Stromal cell of bone marrow (primary cell): ENCODE data around the gene TMTC1.

Experiments used
- DNase-seq: peaks from one replicate; pipeline ENCODE4 v3.0.0-alpha.2; 2012; ENCODE audit warnings: low read depth

Gene TMTC1

DNA sequence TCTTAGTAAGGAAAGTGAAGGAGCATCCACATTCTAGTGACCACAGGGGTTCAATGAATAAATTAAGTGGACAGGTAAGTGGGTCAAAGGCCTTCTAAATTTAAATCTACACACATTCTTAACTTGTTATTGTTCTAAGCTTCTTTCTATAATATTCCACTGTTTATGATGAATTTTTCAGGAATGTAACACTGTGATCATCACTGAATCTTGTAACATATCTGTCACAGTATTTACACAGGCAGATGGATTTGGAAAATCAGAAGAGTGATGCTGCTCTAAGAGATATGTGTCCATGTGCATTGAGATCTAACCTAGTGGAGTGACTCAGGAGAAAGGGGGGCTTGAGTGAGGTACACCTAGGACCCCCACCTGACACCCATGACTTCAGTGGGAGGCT, 170.8 kb downstream of the TMTC1 start:
- no peak for DNase-seq

GRCh38 chr12:29611906-29612305, 171.8 kb downstream of the TMTC1 start:
- DNase-seq = peak; percentile 67

DNA sequence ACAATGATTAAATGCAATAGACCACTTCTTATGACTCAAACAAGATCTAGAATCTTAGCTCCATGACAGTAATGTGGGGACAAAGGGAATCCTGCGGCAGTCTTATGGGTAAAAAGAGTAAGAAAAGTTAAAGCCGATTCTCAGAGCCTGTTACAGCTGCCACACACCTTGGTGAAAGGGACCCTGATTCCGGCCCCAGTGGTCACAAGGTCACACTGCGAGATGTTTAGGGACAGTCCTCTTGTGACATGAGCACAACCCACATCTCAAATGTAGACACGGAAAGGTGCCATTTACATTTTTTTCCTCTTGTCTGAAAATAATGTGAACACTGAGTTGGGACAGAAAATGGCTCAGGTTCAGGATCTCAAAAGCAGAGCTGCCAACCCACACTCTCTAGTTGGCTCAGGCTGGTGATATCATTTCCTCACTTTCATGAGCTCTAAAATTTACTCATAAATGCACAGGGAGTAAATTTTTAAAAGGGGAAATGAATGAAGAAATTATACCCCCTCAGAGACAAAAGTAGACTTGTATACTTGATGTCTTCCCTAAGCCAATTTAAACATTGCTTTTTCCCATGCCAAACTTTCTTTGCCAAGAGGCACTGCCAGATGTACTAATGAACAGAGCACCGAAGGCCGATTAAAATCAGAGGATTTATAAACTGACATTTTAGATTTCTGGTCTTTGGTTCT, 173.1 kb downstream of the TMTC1 start:
- peak; percentile 40 for DNase-seq

DNA sequence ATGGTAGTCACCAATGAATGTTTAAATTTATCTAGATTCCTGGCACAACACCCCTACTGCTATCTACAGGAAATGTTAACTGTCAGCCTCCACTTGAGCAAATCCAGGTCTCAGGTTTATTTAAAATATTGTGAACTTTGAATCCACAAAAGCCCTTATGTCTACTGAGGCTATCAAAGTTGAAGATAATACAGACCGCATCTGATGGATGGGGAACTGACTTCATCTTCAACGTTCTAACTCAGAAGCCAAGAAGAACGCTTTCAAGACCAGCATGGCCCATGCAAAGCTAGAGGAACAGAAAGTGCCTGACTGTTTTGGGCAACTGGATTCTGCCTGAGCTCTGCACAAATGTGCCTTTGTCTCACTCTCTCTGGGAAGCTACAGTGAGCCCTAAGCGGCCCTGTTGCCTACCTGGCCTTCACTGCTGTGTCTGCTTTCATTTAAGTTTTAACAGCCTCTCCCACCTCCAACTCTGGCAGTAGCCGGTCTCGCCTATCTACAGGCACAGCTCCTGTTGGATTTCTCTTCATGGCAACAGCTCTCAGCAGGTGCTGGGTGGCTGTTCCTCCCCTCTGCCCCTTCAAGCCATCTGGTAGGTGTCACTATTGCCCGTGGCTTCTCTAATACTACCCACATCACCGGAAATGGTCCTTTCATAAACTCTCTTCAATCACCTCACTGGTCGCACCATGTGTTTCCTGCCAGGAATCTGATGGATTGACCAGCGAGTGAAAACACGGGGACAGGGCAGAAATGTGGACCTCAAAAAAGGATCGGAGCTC, 174.1 kb downstream of the TMTC1 start:
- no peak for DNase-seq

DNA sequence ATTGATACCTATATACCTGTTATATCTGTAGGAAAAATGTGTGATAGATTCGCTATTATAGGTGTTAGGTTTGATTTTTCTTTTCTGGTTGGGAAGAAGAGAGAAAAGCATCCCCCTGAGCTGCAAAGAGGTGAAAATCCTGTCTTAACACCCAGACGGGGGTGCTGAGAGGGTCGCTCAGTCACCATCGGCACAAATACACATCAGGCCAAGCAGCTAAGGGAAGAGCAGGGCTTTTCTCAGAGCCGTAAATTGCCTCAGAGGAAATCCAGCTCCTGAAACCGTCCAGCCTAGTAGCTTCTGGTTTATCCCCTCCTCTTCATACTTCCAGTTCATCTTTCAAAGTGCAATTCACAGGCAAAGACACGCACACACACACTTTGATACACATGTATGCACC, 175.2 kb downstream of the TMTC1 start:
- DNase-seq = no peak

DNA sequence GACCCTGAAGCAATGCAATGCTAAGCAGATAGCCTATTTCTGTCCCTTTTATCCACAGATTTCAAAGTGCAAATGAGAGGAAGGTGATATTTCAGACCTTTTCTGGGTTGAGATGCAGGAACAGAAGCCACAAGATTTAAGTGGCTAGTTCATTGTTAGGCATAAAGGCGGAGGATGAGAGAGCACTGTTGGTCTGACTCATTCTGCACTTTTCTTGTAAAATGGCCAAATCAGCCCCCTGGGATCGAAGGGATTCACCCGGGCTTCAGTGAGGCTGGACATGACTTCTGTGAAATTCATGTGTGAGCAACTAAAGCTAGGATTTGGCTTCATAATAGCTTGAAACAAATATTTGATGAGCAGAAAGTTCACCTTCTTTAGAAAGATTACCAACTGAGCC, 184.4 kb downstream of the TMTC1 start:
- peak; percentile 88 for DNase-seq

DNA sequence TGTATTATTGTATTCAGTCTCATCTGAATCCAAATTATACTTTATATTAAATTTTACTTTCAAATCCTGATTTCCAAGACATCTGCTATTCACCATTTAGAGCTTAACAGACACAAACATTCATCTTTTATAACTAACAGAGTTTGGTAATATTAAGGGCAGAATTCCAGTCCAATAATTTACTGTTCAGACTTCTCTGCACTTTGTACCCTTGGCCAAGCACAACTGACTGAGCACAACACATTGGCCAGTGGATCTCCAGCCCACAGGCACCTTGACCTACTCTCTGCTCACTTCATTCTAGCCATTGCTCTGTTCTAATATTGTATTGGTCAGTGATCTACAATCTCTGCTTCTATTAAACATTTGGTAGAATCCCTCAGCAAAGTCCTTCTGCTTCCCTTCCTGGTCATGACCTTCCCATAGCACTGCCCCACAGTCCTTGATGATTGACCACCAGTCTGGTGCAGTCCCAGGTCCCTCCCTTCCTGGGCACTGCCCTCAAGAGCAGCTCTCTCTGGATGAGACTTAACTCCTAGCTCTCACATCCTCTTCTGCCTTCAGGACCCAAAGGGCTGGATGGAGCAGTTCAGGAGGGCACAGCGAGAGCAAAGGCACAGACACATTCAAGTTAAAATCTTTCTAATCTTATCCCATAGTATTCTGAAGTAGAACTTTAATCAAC, 188.5 kb downstream of the TMTC1 start:
- DNase-seq = no peak

DNA sequence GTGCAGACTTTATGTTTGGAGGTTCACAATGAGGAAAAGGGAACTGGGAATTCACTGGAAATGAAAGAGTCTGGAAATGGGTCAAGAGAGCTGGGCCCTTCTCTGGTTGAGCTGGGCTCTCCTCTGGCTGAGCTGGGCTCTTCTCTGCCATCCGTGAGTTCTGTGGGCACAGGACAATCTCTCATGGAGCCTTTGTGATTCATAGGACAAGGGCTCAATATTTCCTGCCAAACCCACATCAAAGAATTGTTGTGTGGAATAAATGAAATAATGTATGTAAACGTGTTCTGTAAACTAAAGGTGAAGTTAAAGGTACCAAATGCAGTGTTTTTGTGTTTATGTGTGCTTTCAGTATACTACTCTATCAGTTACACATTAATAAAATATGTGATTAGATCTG, 190.7 kb downstream of the TMTC1 start:
- DNase-seq = no peak

- peak; percentile 73 for DNase-seq
Measured at GRCh38 chr12:29591140-29592020, 192.4 kb downstream of the TMTC1 start.

GRCh38 chr12:29589851-29590250, 193.9 kb downstream of the TMTC1 start:
- DNase-seq = no peak

DNA sequence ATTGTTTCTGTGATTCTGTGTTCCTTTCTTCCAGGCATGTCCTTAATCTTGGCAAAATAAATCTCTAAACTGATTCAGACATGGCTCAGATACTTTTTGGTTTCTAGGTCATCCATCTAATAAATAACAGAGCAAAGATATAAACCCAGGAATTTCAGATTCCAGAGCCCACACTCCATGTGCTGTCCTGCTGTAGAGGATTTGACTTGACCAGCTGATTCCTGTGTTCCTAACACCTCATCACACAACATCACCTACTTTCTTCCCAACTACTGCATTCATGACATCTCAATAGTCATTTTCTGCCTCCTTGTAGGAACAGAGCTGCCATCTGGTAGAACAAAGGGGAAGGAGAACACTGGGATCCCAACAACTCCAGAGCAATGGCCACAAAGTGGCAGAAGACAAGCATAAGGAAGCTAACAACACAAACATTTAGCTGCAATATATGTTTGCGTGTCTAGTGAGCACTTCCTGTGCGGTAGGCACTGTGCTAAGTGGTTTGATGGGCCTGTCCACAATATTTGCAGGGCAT, 194.4 kb downstream of the TMTC1 start:
- no peak for DNase-seq

DNA sequence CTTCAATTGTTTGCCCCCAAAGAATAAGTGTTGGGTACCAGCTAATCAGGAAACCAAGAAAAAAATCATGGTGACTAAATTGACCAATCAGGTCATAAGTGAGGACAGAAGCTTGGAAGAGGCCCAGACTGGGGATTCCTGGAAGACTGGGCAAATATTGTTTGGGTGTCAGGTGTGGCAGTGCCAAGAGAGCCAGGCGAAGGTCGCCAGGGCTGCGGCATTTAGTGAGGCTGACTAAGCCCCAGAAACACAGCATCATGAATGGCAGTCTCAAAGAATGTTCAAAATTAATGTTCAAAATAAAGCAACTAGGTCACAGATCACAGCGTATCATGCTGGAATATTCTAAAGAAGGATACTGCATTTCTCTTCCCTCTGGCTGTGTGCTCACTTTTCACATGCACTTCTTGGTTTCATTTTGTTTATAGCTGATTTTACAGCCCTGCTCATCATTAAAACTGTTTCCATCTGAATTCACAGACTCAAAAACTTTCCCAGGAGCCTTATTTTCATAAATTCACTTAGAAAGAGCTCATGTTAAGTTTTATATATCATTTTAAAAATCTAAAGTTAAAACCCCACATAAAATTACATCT, 201.0 kb downstream of the TMTC1 start:
- DNase-seq = no peak

GRCh38 chr12:29582146-29582545, 201.6 kb downstream of the TMTC1 start:
- DNase-seq = no peak

- DNase-seq = peak; percentile 56
Measured at GRCh38 chr12:29581631-29582030, 202.1 kb downstream of the TMTC1 start.

DNA sequence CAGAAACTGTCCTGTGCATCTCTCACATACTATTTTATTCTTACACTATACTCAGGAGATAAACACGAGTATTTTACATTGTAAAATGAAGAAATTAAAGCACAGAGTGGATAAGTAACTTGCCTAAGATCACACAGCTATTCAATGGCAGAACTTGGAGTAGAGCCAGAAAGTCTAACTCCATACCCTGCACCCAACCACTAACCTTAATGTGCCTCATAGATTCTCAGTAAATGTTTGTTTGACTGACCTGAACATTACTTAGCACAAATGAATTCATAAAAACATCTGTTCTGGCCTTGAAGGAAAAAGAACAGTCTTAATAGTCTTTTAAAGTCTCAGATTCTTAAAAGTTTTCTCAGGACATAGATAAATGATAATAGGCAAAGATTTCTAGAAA, 202.8 kb downstream of the TMTC1 start:
- no peak for DNase-seq

- no peak for DNase-seq
Measured at GRCh38 chr12:29578731-29579130, 205.0 kb downstream of the TMTC1 start.

DNA sequence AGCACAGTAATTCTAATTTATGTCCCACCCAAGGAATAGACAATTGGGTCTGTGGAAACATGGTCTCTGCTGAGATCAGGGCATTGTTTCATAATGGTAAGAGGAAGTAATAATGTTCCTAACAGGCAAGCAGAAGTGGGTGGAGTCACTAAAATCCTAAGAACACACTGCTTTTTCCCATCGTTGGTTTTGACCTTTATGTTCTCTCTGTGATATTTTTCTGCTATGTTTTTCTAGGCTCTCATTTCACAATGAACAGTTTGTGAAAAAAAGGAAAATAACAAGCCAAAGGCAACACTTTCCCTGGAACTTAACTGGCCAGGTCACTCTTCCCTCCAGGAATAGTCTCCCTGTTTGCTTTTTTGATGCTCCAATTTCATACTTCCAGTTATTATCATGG, 205.7 kb downstream of the TMTC1 start:
- DNase-seq = no peak

DNA sequence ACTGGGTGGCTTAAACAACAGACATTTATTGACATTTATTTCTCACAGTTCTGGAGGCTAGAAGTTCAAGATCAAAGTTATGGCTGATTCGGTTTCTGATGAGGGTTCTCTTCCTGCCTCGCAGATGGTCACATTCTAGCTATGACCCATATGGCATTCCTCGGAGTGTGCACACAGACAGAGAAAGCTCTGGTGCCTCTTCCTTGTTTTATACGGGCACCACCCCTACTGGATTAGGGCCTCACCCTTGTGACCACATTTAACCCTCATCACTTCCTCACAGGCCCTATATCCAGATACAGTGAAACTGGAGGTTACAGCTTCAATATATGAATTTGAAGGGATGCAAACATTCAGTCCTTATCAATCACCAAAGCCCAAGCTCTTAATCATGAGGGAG, 209.2 kb downstream of the TMTC1 start:
- DNase-seq = no peak

- DNase-seq = no peak
Measured at GRCh38 chr12:29572938-29573337, 210.8 kb downstream of the TMTC1 start.

GRCh38 chr12:29572464-29572863, 211.3 kb downstream of the TMTC1 start:
- DNase-seq = no peak

- no peak for DNase-seq
Measured at GRCh38 chr12:29569132-29569757, 214.5 kb downstream of the TMTC1 start.
